Measurements from ENCODE around the gene ALOXE3. TPM values are rescaled to one million over a fixed set of nuclear protein-coding genes. Genes with fewer than 3 reads are reported as not detected.
"Not testable (repeated sequence)": the region's sequence is repeated elsewhere in the genome, so short reads cannot be mapped to it uniquely, and the experiment has no call there.

ALOXE3 gene
- total RNA-seq, 1 experiment from 2014 or later, result 0.13 TPM

DNA sequence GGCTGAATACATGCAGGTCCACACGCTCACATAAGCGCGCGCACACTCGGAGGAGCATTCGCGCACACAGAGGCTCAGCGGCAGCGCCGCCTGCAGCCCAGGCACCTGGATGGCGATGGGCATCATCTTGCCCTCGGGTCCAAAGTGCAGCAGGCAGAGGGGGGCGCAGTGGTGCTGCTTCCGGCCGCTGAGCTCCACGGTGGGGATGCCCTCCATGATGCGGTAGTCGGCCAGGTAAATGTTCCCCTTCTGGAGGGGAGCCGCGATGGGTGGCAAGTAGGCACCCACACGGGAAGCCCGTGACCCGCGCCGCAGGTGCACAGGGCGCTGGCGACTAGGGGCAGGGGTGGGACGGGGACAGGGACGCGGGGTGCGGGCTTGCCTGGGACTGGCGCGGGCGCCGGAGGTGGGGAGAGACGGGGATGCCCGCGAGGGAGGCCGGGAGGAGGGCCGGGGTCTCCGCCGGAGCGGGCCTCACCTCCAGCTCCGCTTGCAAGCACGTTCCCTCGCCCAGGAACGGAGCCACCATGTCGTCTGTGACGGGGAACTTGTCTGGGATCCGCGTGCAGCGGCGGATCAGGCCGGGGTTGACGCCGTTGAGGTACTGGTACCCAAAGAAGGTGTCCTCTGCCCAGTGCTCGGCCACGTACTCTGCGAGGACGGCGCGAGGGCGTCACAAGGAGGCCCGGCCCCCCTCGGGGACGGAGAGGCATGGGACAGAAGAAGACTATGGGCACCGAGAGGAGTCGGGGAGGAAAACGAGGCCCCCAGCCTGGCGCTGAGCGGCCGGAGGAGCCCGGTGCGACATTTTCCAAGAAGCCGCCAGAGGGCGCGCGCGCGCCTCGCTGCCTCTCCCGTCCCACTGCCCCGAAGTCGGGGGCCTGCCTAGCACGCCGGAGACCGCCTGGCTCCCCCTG is 38.8 kb downstream of the ALOXE3 start:
- H3K36me3 Mint-ChIP-seq (ENCODE audit: insufficient read depth in 1 of 3, low read depth in 3 of 3), result peaks cover 0 to 10% (median 0%) of the 10 kb centered on the region in 3 experiments; a peak in 1 of 7 replicates
- Histone ChIP-seq H3K4me2 (ENCODE audit: insufficient read depth, insufficient read length, low read length) (peak overlapping the region; percentile 55), H3K23ac (ENCODE audit: insufficient read length, low read depth, low read length) (no peak overlapping the region), H3K56ac (ENCODE audit: insufficient read length, low read depth, low read length) (no peak overlapping the region), H3K79me1 (ENCODE audit: insufficient read depth, low read depth, low read length, poor library complexity, severe bottlenecking) (no peaks in the 10 kb centered on the region), H3K14ac (ENCODE audit: insufficient read depth, low read length) (no peak overlapping the region), H3K9me3 (ENCODE audit: control insufficient read depth, low read depth, low read length) (no peaks in the 10 kb centered on the region), H4K20me1 (ENCODE audit: control insufficient read depth, insufficient read depth, insufficient read length) (no peaks in the 10 kb centered on the region), H3K9ac (ENCODE audit: extremely low read depth, insufficient read length, low read length) (no peak overlapping the region), H4K91ac (ENCODE audit: insufficient read length, low read depth, low read length) (no peak overlapping the region), H3K18ac (ENCODE audit: insufficient read length, low read depth, low read length) (no peak overlapping the region), H3K4me1 (ENCODE audit: insufficient read depth, low read length) (no peaks in the 10 kb centered on the region; the same call in 1 of the 2 replicates), H3K4ac (ENCODE audit: low read depth, low read length) (no peak overlapping the region), H3K79me2 (ENCODE audit: insufficient read depth, low read length) (no peaks in the 10 kb centered on the region), H2AFZ (ENCODE audit: low read length) (no peak overlapping the region), H2BK120ac (ENCODE audit: low read depth, low read length, poor library complexity, severe bottlenecking) (no peak overlapping the region), H2AK5ac (ENCODE audit: insufficient read length, low read length) (no peak overlapping the region), H2BK15ac (ENCODE audit: low read depth, low read length) (no peak overlapping the region), H3K23me2 (ENCODE audit: insufficient read length, low read depth, low read length, poor library complexity, severe bottlenecking) (peaks cover 10% of the 10 kb centered on the region), H2BK5ac (ENCODE audit: insufficient read length, low read length) (no peak overlapping the region), H3K27ac (ENCODE audit: insufficient read length, low read depth, low read length) (no peak overlapping the region), H4K8ac (replicated peaks; ENCODE audit: insufficient read length, low read depth, low read length) (no peak overlapping the region), H2BK12ac (ENCODE audit: insufficient read length, low read depth, low read length) (no peak overlapping the region), H3K27me3 (ENCODE audit: insufficient read depth, low read length) (peaks cover 11% of the 10 kb centered on the region), H2BK20ac (ENCODE audit: low read depth, low read length, poor library complexity, severe bottlenecking) (no peak overlapping the region), H3T11ph (ENCODE audit: low read length) (no peak overlapping the region), H4K5ac (ENCODE audit: insufficient read length, low read depth, low read length) (no peak overlapping the region)
- H3K27me3 Mint-ChIP-seq (ENCODE audit: low read depth), result peaks cover 80% of the 10 kb centered on the region
- no peak overlapping the region for H3K27ac Mint-ChIP-seq
- peaks cover 4 to 9% of the 10 kb centered on the region in 2 experiments; a peak in 2 of 5 replicates for H3K9me3 Mint-ChIP-seq
- H3K4me1 Mint-ChIP-seq, result peaks cover 7 to 10% of the 10 kb centered on the region in 2 experiments
- no CpG with 5 or more reads among the region's 87 CpGs for WGBS (ENCODE audit: extremely low coverage, insufficient read length, low lambda C conversion rate)
- DNase-seq, result peak; percentile 95
- TF ChIP-seq, protein P1, sequence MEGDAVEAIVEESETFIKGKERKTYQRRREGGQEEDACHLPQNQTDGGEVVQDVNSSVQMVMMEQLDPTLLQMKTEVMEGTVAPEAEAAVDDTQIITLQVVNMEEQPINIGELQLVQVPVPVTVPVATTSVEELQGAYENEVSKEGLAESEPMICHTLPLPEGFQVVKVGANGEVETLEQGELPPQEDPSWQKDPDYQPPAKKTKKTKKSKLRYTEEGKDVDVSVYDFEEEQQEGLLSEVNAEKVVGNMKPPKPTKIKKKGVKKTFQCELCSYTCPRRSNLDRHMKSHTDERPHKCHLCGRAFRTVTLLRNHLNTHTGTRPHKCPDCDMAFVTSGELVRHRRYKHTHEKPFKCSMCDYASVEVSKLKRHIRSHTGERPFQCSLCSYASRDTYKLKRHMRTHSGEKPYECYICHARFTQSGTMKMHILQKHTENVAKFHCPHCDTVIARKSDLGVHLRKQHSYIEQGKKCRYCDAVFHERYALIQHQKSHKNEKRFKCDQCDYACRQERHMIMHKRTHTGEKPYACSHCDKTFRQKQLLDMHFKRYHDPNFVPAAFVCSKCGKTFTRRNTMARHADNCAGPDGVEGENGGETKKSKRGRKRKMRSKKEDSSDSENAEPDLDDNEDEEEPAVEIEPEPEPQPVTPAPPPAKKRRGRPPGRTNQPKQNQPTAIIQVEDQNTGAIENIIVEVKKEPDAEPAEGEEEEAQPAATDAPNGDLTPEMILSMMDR (conservative IDR thresholded peaks at IDR 0.05), result peak; percentile 95
- peak overlapping the region; percentile 83 to 92 for H3K4me3 Mint-ChIP-seq

DNA sequence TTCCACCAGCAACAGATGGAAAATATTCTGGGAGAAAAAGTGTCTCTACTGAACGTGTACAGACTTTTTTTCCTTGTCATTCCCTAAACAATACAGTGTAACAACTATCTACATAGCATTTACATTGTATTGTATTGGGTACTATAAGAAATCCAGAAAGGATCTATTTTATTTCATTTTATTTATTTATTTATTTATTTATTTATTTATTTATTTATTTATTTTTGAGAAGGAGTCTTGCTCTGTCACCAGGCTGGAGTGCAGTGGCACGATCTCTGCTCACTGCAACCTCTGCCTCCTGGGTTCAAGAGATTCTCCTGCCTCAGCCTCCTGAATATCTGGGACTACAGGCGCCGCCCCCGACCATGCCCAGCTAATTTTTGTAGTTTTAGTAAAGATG is 40.4 kb downstream of the ALOXE3 start:
- H3K56ac ChIP-seq (ENCODE audit: insufficient read length, low read depth, low read length); H2BK120ac ChIP-seq (ENCODE audit: low read depth, low read length, poor library complexity, severe bottlenecking); H3T11ph ChIP-seq (ENCODE audit: low read length); H4K20me1 ChIP-seq (ENCODE audit: control insufficient read depth, insufficient read depth, insufficient read length); H3K4me3 Mint-ChIP-seq; H2BK20ac ChIP-seq (ENCODE audit: low read depth, low read length, poor library complexity, severe bottlenecking); H2AFZ ChIP-seq (ENCODE audit: low read length); H3K9me3 ChIP-seq (ENCODE audit: control insufficient read depth, low read depth, low read length); H4K5ac ChIP-seq (ENCODE audit: insufficient read length, low read depth, low read length); H3K4me2 ChIP-seq (ENCODE audit: insufficient read depth, insufficient read length, low read length); H4K91ac ChIP-seq (ENCODE audit: insufficient read length, low read depth, low read length); H2BK5ac ChIP-seq (ENCODE audit: insufficient read length, low read length); H3K9me3 Mint-ChIP-seq; H2BK15ac ChIP-seq (ENCODE audit: low read depth, low read length); H3K79me1 ChIP-seq (ENCODE audit: insufficient read depth, low read depth, low read length, poor library complexity, severe bottlenecking); H2AK5ac ChIP-seq (ENCODE audit: insufficient read length, low read length); H2BK12ac ChIP-seq (ENCODE audit: insufficient read length, low read depth, low read length); H3K18ac ChIP-seq (ENCODE audit: insufficient read length, low read depth, low read length); H3K23ac ChIP-seq (ENCODE audit: insufficient read length, low read depth, low read length); H3K4ac ChIP-seq (ENCODE audit: low read depth, low read length); H3K27ac ChIP-seq (ENCODE audit: insufficient read length, low read depth, low read length); H3K79me2 ChIP-seq (ENCODE audit: insufficient read depth, low read length); H4K8ac ChIP-seq (replicated peaks; ENCODE audit: insufficient read length, low read depth, low read length); H3K27ac Mint-ChIP-seq; DNase-seq; H3K4me1 ChIP-seq (ENCODE audit: insufficient read depth, low read length); H3K9ac ChIP-seq (ENCODE audit: extremely low read depth, insufficient read length, low read length); H3K14ac ChIP-seq (ENCODE audit: insufficient read depth, low read length): not testable (repeated sequence)
- Mint-ChIP-seq H3K27me3 (ENCODE audit: low read depth) (peaks cover 86% of the 10 kb centered on the region), H3K36me3 (ENCODE audit: insufficient read depth in 1 of 3, low read depth in 3 of 3) (peaks cover 0 to 10% (median 0%) of the 10 kb centered on the region in 3 experiments; a peak in 2 of 7 replicates), H3K4me1 (peaks cover 21 to 24% of the 10 kb centered on the region in 2 experiments)
- H3K23me2 ChIP-seq (ENCODE audit: insufficient read length, low read depth, low read length, poor library complexity, severe bottlenecking), result peaks cover 20% of the 10 kb centered on the region
- no CpG with 5 or more reads among the region's 5 CpGs for WGBS (ENCODE audit: extremely low coverage, insufficient read length, low lambda C conversion rate)
- peaks cover 24% of the 10 kb centered on the region for H3K27me3 ChIP-seq (ENCODE audit: insufficient read depth, low read length)

All from H9 (cell line).